Measurements from ENCODE around the gene CCDC197.

CCDC197 gene

DNA sequence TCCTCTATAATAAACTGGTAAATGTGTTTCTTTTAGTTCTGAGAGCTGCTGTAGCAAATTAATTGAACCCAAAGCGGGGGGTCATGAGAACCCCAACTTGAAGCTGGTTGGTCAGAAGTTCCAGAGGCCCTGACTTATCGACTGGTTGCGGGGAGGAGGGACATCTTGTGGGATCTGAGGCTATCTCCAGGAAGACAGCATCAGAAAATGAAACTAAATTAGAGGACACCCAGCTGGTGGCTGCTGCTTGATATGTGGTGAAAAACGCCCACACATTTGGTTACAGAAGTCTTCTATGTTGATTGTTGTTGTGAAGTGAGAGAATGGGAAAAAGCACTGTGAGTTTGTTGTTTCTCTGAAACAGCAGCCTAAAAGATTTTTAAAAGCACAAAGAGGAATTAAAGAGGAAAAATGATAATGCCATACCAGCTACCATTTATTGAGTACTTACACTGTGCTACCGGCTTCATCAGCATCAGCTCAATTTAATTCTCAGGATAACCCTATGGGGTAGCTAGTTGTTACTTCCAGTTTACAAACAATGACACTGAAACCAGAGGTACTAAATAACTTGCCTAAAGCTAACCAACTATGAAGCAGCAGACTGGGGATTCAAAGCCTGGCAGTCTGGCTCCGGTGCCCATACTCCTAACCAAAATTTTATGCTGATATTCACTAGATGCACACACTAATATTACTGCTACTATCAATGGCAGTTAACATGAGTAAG is 59.6 kb downstream of the CCDC197 start:
- no peak for DNase-seq

GRCh38 chr14:94058128-94058673 is 61.1 kb downstream of the CCDC197 start:
- no peak for DNase-seq

All from hypothalamus (tissue), 51 donors.